IMR-90 (cell line): ENCODE data around the gene CHAC1. TPM values are rescaled to one million over a fixed set of nuclear protein-coding genes. Genes with fewer than 3 reads are reported as not detected.

ENCODE experiments used
- ATAC-seq: fragments of 200-7000 bp; cut with Tn5 transposase; 2 replicates; pipeline ENCODE4 v1.9.1; 2020; ENCODE audit warnings: low read depth, mild to moderate bottlenecking, moderate library complexity
- BruUV-seq: library from RNA; stranded (reverse); fragments of 400-500 nt; replicated peaks from 2 replicates; lab custom pipeline; 2021; lab: Mats Ljungman, UMichigan
- CTCF ChIA-PET: fragments of 300-600 bp; formaldehyde crosslinking; extraction: SDS; loops from one replicate; lab custom pipeline; 2021; ENCODE audit warnings: antibody characterized with exemption; lab: Yijun Ruan, JAX
- POLR2A ChIA-PET: fragments of 300-600 bp; sonication (Branson Sonifier 250); formaldehyde crosslinking; loops from one replicate; lab custom pipeline; 2022; ENCODE audit warnings: antibody characterized with exemption; ENCODE audit not compliant: unreplicated experiment; lab: Charles Lee
- DNase-seq: peaks from one replicate; pipeline ENCODE4 v3.0.0; 2013
- H2AFZ ChIP-seq: replicated peaks from 2 replicates; pipeline ENCODE3; 2013; ENCODE audit warnings: low read length, mild to moderate bottlenecking; ENCODE audit not compliant: poor library complexity
- H2AK5ac ChIP-seq: 2 replicates; pipeline ENCODE4 v1.6.1; 2013; ENCODE audit warnings: low read depth, low read length, inconsistent platforms
- H2AK9ac ChIP-seq: replicated peaks from 2 replicates; pipeline ENCODE3; 2013; ENCODE audit warnings: mild to moderate bottlenecking, low read depth, low read length, moderate library complexity; ENCODE audit not compliant: poor library complexity
- H2BK120ac ChIP-seq: 2 replicates; pipeline ENCODE4 v1.6.1; 2013; ENCODE audit warnings: low read depth, low read length, inconsistent platforms
- H2BK15ac ChIP-seq: 3 replicates; pipeline ENCODE4 v1.6.1; 2013; ENCODE audit warnings: low read depth, low read length, inconsistent platforms
- H2BK20ac ChIP-seq: 2 replicates; pipeline ENCODE4 v1.6.1; 2013; ENCODE audit warnings: low read depth, mild to moderate bottlenecking, inconsistent platforms, low read length, moderate library complexity
- H2BK5ac ChIP-seq: 2 replicates; pipeline ENCODE4 v1.6.1; 2013; ENCODE audit warnings: mild to moderate bottlenecking, low read depth, low read length, inconsistent platforms; ENCODE audit not compliant: poor library complexity, severe bottlenecking
- H3K14ac ChIP-seq: replicated peaks from 2 replicates; pipeline ENCODE4 v1.6.1; 2013; ENCODE audit warnings: low read depth, low read length, inconsistent platforms
- H3K18ac ChIP-seq: 2 replicates; pipeline ENCODE4 v1.6.1; 2013; ENCODE audit warnings: low read depth, low read length, control low read depth
- H3K23ac ChIP-seq: 2 replicates; pipeline ENCODE4 v1.6.1; 2013; ENCODE audit warnings: low read depth, low read length, inconsistent platforms
- H3K27ac ChIP-seq: 2 replicates; pipeline ENCODE4 v1.5.1; 2013; ENCODE audit warnings: mild to moderate bottlenecking, control low read depth, low read length; ENCODE audit not compliant: insufficient read depth
- H3K27me3 ChIP-seq: 2 replicates; pipeline ENCODE4 v1.6.1; 2013; ENCODE audit warnings: low read length; ENCODE audit not compliant: control insufficient read depth, insufficient read depth
- H3K36me3 ChIP-seq: 2 replicates; pipeline ENCODE4 v1.6.1; 2013; ENCODE audit warnings: low read length, mixed read lengths; ENCODE audit not compliant: control insufficient read depth, insufficient read depth
- H3K4ac ChIP-seq: 2 replicates; pipeline ENCODE4 v1.6.1; 2013; ENCODE audit warnings: low read depth, low read length, inconsistent platforms
- H3K4me1 ChIP-seq: 2 replicates; pipeline ENCODE4 v1.6.1; 2013; ENCODE audit warnings: low read length, mixed read lengths; ENCODE audit not compliant: control insufficient read depth, insufficient read depth
- H3K4me2 ChIP-seq: 2 replicates; pipeline ENCODE4 v1.6.1; 2013; ENCODE audit warnings: low read depth, mild to moderate bottlenecking, control low read depth, low read length, moderate library complexity
- H3K4me3 ChIP-seq: 2 replicates; pipeline ENCODE4 v1.5.1; 2013; ENCODE audit warnings: low read depth, mild to moderate bottlenecking, control low read depth, low read length, moderate library complexity; ENCODE audit not compliant: insufficient read depth
- H3K56ac ChIP-seq: 2 replicates; pipeline ENCODE4 v1.6.1; 2013; ENCODE audit warnings: low read length, inconsistent platforms; ENCODE audit not compliant: insufficient read depth; ENCODE audit errors: extremely low read depth
- H3K79me1 ChIP-seq, 2 experiments: 2 replicates each; pipeline ENCODE4 v1.6.1; 2013; ENCODE audit warnings: low read length in 2 of 2, inconsistent platforms in 1 of 2, low read depth in 1 of 2
- H3K9ac ChIP-seq: 2 replicates; pipeline ENCODE4 v1.6.1; 2013; ENCODE audit warnings: low read depth, low read length, control low read depth
- H3K9me1 ChIP-seq: 2 replicates; pipeline ENCODE4 v1.6.1; 2013; ENCODE audit warnings: low read length, inconsistent platforms; ENCODE audit not compliant: insufficient read depth
- H3K9me3 ChIP-seq: 2 replicates; pipeline ENCODE4 v1.6.1; 2013; ENCODE audit warnings: low read length; ENCODE audit not compliant: control insufficient read depth, insufficient read depth
- H4K20me1 ChIP-seq: 2 replicates; pipeline ENCODE4 v1.6.1; 2013; ENCODE audit warnings: low read length, inconsistent platforms; ENCODE audit not compliant: insufficient read depth
- H4K5ac ChIP-seq: 2 replicates; pipeline ENCODE4 v1.6.1; 2013; ENCODE audit warnings: mild to moderate bottlenecking, low read depth, low read length, control low read depth
- H4K8ac ChIP-seq, 2 experiments: 2 replicates each; pipeline ENCODE4 v1.6.1; 2013; ENCODE audit warnings: low read depth in 2 of 2, low read length in 2 of 2, control low read depth in 1 of 2, inconsistent platforms in 1 of 2
- H4K91ac ChIP-seq: 2 replicates; pipeline ENCODE4 v1.6.1; 2013; ENCODE audit warnings: low read depth, low read length, inconsistent platforms; ENCODE audit not compliant: insufficient read depth
- BHLHE40 ChIP-seq: fragments of 150-350 bp; IDR thresholded peaks from 2 replicates; pipeline ENCODE4 v1.6.1; 2016; ENCODE audit warnings: mild to moderate bottlenecking, low read depth, low read length
- CEBPB ChIP-seq: IDR thresholded peaks from 2 replicates; pipeline ENCODE4 v1.6.1; 2012; ENCODE audit warnings: low read depth, low read length, improper control_type of control experiment
- CHD1 ChIP-seq: IDR thresholded peaks from 2 replicates; pipeline ENCODE4 v1.6.1; 2012; ENCODE audit warnings: low read depth, low read length, improper control_type of control experiment
- FOS ChIP-seq: fragments of 150-350 bp; IDR thresholded peaks from 2 replicates; pipeline ENCODE4 v1.6.1; 2016; ENCODE audit warnings: low read depth, low read length
- MAFK ChIP-seq: IDR thresholded peaks from 2 replicates; pipeline ENCODE4 v1.6.1; 2012; ENCODE audit warnings: low read depth, low read length, improper control_type of control experiment
- MAZ ChIP-seq: IDR thresholded peaks from 2 replicates; pipeline ENCODE4 v1.6.1; 2012; ENCODE audit warnings: low read depth, mild to moderate bottlenecking, low read length, improper control_type of control experiment, moderate library complexity, borderline replicate concordance
- MXI1 ChIP-seq: IDR thresholded peaks from 2 replicates; pipeline ENCODE4 v1.6.1; 2012; ENCODE audit warnings: low read depth, mild to moderate bottlenecking, low read length, moderate library complexity, borderline replicate concordance
- NFE2L2 ChIP-seq: fragments of 150-350 bp; IDR thresholded peaks from 2 replicates; pipeline ENCODE4 v1.6.1; 2016; ENCODE audit warnings: low read depth, mild to moderate bottlenecking, low read length
- POLR2A ChIP-seq: IDR thresholded peaks from 2 replicates; pipeline ENCODE4 v1.6.1; 2012; ENCODE audit warnings: mild to moderate bottlenecking, low read depth, low read length
- RAD21 ChIP-seq: IDR thresholded peaks from 2 replicates; pipeline ENCODE4 v1.6.1; 2012; ENCODE audit warnings: low read length, improper control_type of control experiment
- RCOR1 ChIP-seq: IDR thresholded peaks from 2 replicates; pipeline ENCODE4 v1.6.1; 2012; ENCODE audit warnings: mild to moderate bottlenecking, low read length, improper control_type of control experiment; ENCODE audit not compliant: insufficient replicate concordance
- SMC3 ChIP-seq: fragments of 150-350 bp; IDR thresholded peaks from 2 replicates; pipeline ENCODE4 v1.6.1; 2016; ENCODE audit warnings: low read depth, mild to moderate bottlenecking, antibody characterized with exemption, low read length, moderate library complexity
- WGBS, 2 experiments: methylation state at CpG; one replicate each; pipeline versions ENCODE4 v1.1.5 to v1.1.7; 2013; ENCODE audit warnings: missing lambda C conversion rate in 2 of 2; ENCODE audit not compliant: insufficient read length in 1 of 2; ENCODE audit errors: extremely low coverage in 2 of 2; 5-methylcytosine and 5-hydroxymethylcytosine counted together
- dilution Hi-C: fragments of 300-500 bp; cut with HindIII; formaldehyde crosslinking; loops from one replicate; pipeline ENCODE4 v1.14.3; 2018; ENCODE audit warnings: low sequenced_read_pairs; ENCODE audit not compliant: unreplicated experiment
- in situ Hi-C: fragments of 300-500 bp; cut with MboI; formaldehyde crosslinking; loops from 3 replicates; pipeline ENCODE4 v1.14.3; 2019; ENCODE audit warnings: low sequenced_read_pairs, inconsistent platforms, mixed read lengths
- intact Hi-C: fragments of 100-400 bp; cut with micrococcal nuclease; formaldehyde crosslinking; loops from 2 replicates; pipeline ENCODE4 v1.10.0; 2022
- polyA plus RNA-seq, 3 experiments: library from polyadenylated mRNA; depleted of rRNA; stranded (reverse); fragments of >200 nt; gene quantifications; 2 replicates each; pipeline ENCODE4 v1.2.3, GENCODE V29; 2012; ENCODE audit warnings: low replicate concordance in 1 of 3
- total RNA-seq: library from RNA; depleted of rRNA; stranded (reverse); fragments of >200 nt; gene quantifications from 2 replicates; pipeline ENCODE4 v1.2.3, GENCODE V29; 2012
- TF ChIP-seq, protein P1 (sequence below): conservative IDR thresholded peaks from 2 replicates; pipeline ENCODE4 v1.5.1; 2012; ENCODE audit warnings: mild to moderate bottlenecking, low read depth, low read length, improper control_type of control experiment
- TF ChIP-seq, protein P2 (sequence below): fragments of 150-350 bp; IDR thresholded peaks from 2 replicates; pipeline ENCODE4 v1.6.1; 2017; ENCODE audit warnings: mild to moderate bottlenecking, antibody characterized with exemption, low read length, low read depth

The CHAC1 gene
- total and polyA plus RNA-seq, 2 of the 4 experiments (the other 2 are of a cell fraction), result 51.3 to 77.8 TPM

DNA sequence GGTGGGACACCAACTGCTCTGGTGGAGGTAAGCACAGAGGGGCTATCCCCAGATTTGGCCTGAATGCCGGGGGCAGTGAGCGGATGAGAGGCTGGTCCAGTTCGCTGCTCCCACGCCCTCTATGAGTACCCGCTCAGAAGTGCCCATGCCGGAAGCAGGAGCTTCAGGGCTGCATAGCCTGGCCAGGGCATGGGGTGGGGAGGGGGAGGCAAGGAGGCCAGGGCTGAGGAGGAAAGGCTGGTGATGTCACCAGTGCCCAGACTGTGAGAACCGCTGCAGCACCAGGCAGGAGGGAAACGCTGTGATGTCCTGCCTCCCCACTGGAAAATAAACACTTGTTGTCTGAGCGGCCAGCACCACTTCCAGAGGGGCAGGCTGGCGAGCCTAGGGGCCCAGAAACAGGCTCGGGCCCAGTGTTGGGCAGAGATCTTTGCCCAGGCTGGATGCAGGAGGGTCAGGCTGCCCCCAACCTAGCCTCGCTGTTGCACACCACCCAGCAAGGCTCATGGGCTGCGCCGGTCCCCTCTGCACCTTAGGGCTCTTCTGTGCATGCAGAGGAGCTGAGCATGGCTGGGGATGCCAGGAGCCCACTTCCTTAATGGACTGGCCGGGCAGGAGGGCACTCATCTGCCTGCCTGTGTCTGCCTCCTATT is 35.0 kb upstream of the CHAC1 start:
- Histone ChIP-seq H3K14ac (no peak overlapping the region), H2BK5ac (no peak overlapping the region), H3K27ac (no peak overlapping the region), H4K91ac (no peak overlapping the region), H4K5ac (no peak overlapping the region), H3K79me1 (no peaks in the 10 kb centered on the region), H4K8ac (no peak overlapping the region), H4K20me1 (no peaks in the 10 kb centered on the region), H2AK9ac (peak overlapping the region; percentile 42), H3K9me3 (no peaks in the 10 kb centered on the region), H3K56ac (no peak overlapping the region), H2AFZ (peak overlapping the region; percentile 65), H3K18ac (no peak overlapping the region), H2BK15ac (no peak overlapping the region; the same call in 2 of the 3 replicates), H2BK120ac (no peak overlapping the region), H2BK20ac (no peak overlapping the region), H3K4me3 (no peak overlapping the region), H3K9ac (no peak overlapping the region), H3K27me3 (no peaks in the 10 kb centered on the region), H3K4me2 (no peak overlapping the region), H3K4ac (no peak overlapping the region), H3K36me3 (no peaks in the 10 kb centered on the region), H2AK5ac (no peak overlapping the region; the same call in 1 of the 2 replicates), H3K9me1 (peaks cover 4% of the 10 kb centered on the region), H3K23ac (no peak overlapping the region), H3K4me1 (peaks cover 2% of the 10 kb centered on the region; the same call in 1 of the 2 replicates)
- TF ChIP-seq BHLHE40 (no peak), MXI1 (no peak), RAD21 (no peak), CHD1 (no peak), SMC3 (no peak), POLR2A (no peak), NFE2L2 (no peak), MAZ (no peak), FOS (no peak), CEBPB (no peak), RCOR1 (no peak), MAFK (no peak)
- TF ChIP-seq, protein P1, sequence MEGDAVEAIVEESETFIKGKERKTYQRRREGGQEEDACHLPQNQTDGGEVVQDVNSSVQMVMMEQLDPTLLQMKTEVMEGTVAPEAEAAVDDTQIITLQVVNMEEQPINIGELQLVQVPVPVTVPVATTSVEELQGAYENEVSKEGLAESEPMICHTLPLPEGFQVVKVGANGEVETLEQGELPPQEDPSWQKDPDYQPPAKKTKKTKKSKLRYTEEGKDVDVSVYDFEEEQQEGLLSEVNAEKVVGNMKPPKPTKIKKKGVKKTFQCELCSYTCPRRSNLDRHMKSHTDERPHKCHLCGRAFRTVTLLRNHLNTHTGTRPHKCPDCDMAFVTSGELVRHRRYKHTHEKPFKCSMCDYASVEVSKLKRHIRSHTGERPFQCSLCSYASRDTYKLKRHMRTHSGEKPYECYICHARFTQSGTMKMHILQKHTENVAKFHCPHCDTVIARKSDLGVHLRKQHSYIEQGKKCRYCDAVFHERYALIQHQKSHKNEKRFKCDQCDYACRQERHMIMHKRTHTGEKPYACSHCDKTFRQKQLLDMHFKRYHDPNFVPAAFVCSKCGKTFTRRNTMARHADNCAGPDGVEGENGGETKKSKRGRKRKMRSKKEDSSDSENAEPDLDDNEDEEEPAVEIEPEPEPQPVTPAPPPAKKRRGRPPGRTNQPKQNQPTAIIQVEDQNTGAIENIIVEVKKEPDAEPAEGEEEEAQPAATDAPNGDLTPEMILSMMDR, result no peak
- TF ChIP-seq, protein P2, sequence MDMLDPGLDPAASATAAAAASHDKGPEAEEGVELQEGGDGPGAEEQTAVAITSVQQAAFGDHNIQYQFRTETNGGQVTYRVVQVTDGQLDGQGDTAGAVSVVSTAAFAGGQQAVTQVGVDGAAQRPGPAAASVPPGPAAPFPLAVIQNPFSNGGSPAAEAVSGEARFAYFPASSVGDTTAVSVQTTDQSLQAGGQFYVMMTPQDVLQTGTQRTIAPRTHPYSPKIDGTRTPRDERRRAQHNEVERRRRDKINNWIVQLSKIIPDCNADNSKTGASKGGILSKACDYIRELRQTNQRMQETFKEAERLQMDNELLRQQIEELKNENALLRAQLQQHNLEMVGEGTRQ, result no peak
- in situ Hi-C loops, result no loop called here
- POLR2A ChIA-PET, result no interaction called here
- WGBS, 2 experiments, result 93% methylated on average over 4 of the region's 15 CpGs; no CpG with 5 or more reads in 1 of the 2 experiments
- no peak for DNase-seq
- CTCF ChIA-PET, result no interaction called here
- no TSS peak for BruUV-seq
- intact Hi-C loops, result no loop called here
- no peak for ATAC-seq
- dilution Hi-C loops, result no loop called here
